NCI-H1048 (cell line): ENCODE data around the gene CLNK.

Source experiments
- DNase-seq: peaks from one replicate; lab custom pipeline; 2025; lab: John Stamatoyannopoulos, UW

Gene CLNK

GRCh38 chr4:10701161-10701560, 16.6 kb upstream of the CLNK start:
- DNase-seq = no peak

GRCh38 chr4:10698172-10698571, 13.6 kb upstream of the CLNK start:
- DNase-seq = no peak

GRCh38 chr4:10697086-10697485, 12.5 kb upstream of the CLNK start:
- DNase-seq = no peak

- DNase-seq = no peak
Measured at GRCh38 chr4:10696253-10696652, 11.7 kb upstream of the CLNK start.

- DNase-seq = no peak
Measured at GRCh38 chr4:10694828-10695209, 10.3 kb upstream of the CLNK start.

- DNase-seq = no peak
Measured at GRCh38 chr4:10694151-10694827, 9.7 kb upstream of the CLNK start.

- DNase-seq = no peak
Measured at GRCh38 chr4:10691651-10692050, 7.1 kb upstream of the CLNK start.

- no peak for DNase-seq
Measured at GRCh38 chr4:10690185-10690907, 5.8 kb upstream of the CLNK start.

- DNase-seq = no peak
Measured at GRCh38 chr4:10688846-10689245, 4.3 kb upstream of the CLNK start.

- no peak for DNase-seq
Measured at GRCh38 chr4:10688022-10688421, 3.5 kb upstream of the CLNK start.

- no peak for DNase-seq
Measured at GRCh38 chr4:10687526-10687925, 3.0 kb upstream of the CLNK start.

GRCh38 chr4:10682397-10682796, 2.2 kb downstream of the CLNK start:
- no peak for DNase-seq

- DNase-seq = no peak
Measured at GRCh38 chr4:10677796-10678497, 6.6 kb downstream of the CLNK start.

- no peak for DNase-seq
Measured at GRCh38 chr4:10673817-10674369, 10.7 kb downstream of the CLNK start.

- DNase-seq = no peak
Measured at GRCh38 chr4:10672379-10672778, 12.2 kb downstream of the CLNK start.

- DNase-seq = no peak
Measured at GRCh38 chr4:10671799-10672198, 12.8 kb downstream of the CLNK start.

- DNase-seq = no peak
Measured at GRCh38 chr4:10671366-10671765, 13.2 kb downstream of the CLNK start.

GRCh38 chr4:10670321-10670720, 14.2 kb downstream of the CLNK start:
- no peak for DNase-seq

- DNase-seq = no peak
Measured at GRCh38 chr4:10667701-10668326, 16.8 kb downstream of the CLNK start.

GRCh38 chr4:10666616-10667015, 18.0 kb downstream of the CLNK start:
- no peak for DNase-seq

GRCh38 chr4:10664408-10664807, 20.2 kb downstream of the CLNK start:
- DNase-seq = no peak

GRCh38 chr4:10662937-10663336, 21.6 kb downstream of the CLNK start:
- no peak for DNase-seq
